Fibroblast of mammary gland (primary cell): ENCODE measurements around the gene TMC2.

Experiments
- DNase-seq: peaks from one replicate; pipeline ENCODE4 v3.0.0-alpha.2; 2010; ENCODE audit warnings: low read depth
- H3K4me3 ChIP-seq: 2 replicates; pipeline ENCODE4 v1.5.1; 2011; ENCODE audit warnings: low read depth, mild to moderate bottlenecking, low read length, moderate library complexity; ENCODE audit not compliant: control insufficient read depth
- TF ChIP-seq, protein P1 (sequence below): conservative IDR thresholded peaks from 2 replicates; pipeline ENCODE4 v1.5.1; 2011; ENCODE audit warnings: low read depth, low read length, inconsistent platforms; ENCODE audit not compliant: control insufficient read depth, insufficient read depth

The TMC2 gene

GRCh38 chr20:2509468-2509781 is 26.9 kb upstream of the TMC2 start:
- TF ChIP-seq, protein P1, sequence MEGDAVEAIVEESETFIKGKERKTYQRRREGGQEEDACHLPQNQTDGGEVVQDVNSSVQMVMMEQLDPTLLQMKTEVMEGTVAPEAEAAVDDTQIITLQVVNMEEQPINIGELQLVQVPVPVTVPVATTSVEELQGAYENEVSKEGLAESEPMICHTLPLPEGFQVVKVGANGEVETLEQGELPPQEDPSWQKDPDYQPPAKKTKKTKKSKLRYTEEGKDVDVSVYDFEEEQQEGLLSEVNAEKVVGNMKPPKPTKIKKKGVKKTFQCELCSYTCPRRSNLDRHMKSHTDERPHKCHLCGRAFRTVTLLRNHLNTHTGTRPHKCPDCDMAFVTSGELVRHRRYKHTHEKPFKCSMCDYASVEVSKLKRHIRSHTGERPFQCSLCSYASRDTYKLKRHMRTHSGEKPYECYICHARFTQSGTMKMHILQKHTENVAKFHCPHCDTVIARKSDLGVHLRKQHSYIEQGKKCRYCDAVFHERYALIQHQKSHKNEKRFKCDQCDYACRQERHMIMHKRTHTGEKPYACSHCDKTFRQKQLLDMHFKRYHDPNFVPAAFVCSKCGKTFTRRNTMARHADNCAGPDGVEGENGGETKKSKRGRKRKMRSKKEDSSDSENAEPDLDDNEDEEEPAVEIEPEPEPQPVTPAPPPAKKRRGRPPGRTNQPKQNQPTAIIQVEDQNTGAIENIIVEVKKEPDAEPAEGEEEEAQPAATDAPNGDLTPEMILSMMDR: no peak
- H3K4me3 ChIP-seq: peak overlapping the region; percentile 94
- no peak for DNase-seq

DNA sequence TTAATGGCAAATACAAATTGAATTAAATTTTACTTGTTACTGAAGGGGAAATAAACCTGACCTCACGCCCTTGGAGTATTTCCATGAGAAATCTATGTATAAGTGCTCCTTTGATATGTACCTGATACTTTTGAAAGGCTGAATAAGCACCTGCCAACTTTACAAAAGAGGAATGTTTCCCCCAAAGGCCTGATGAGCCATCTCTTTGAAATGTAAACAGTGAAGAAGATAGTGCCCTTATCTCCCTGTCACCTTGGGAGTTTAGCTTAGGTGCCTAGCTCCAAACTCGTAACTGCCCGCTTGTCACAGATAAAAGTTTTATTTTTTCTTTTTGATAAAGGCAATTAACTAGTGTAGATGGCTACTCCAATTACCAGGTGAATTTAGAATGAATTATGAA is 26.6 kb upstream of the TMC2 start:
- TF ChIP-seq, protein P1: no peak
- no peak for DNase-seq
- peak overlapping the region; percentile 94 for H3K4me3 ChIP-seq

GRCh38 chr20:2515203-2515602 is 21.2 kb upstream of the TMC2 start:
- TF ChIP-seq, protein P1: no peak
- DNase-seq: no peak
- H3K4me3 ChIP-seq: no peak overlapping the region

DNA sequence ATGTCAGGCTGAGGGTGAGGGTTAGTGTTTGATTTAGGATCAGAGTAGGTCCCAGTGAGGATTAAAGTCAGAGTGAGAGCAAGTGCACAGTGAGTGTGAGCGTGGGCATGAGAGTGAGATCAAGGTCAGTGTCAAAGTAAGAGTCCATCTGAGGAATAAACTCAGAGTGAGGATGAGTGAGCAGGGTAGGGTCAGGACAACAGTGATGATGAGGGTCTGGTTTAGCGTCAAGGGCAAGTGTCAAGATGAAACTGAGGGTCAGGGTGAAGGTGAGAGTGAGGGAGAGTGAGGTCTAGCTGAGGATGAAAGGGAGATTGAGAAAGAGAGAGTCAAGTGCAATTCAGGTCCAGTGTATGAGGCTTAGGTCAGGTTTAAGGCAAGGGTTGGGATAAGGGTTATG is 20.0 kb upstream of the TMC2 start:
- H3K4me3 ChIP-seq: no peak overlapping the region
- no peak for DNase-seq
- TF ChIP-seq, protein P1: no peak

- TF ChIP-seq, protein P1: no peak
These were observed 18.3 kb upstream of the TMC2 start for GRCh38 chr20:2518096-2518495.

DNA sequence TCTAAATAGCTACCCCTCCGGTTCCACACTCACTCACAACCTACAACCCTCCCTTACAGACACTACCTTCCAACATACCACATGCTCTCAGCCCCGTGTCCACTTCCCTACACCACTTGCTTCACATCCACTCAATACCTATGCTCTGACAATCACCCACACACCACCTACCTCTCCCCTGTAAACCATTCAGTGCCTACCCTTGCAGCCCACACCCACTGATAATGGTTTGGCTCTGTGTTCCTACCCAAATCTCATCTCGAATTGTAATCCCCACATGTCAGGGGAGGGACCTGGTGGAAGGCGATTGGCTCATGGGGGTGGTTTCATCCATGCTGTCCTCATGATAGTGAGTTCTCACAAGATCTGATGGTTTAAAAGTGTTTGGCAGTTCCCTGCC is 17.8 kb upstream of the TMC2 start:
- no peak for DNase-seq
- TF ChIP-seq, protein P1: no peak
- H3K4me3 ChIP-seq: no peak overlapping the region

More at GRCh38 chr20:2518096-2518495, 18.3 kb upstream of the TMC2 start:
- H3K4me3 ChIP-seq: no peak overlapping the region
- no peak for DNase-seq

GRCh38 chr20:2519115-2519809 is 17.1 kb upstream of the TMC2 start:
- no peak overlapping the region for H3K4me3 ChIP-seq
- TF ChIP-seq, protein P1: no peak
- DNase-seq: peak; percentile 58
